NAMALWA (cell line): ENCODE measurements around the gene IP6K1.
A peak's percentile ranks its signal among the peaks of the same experiment; 100 is the strongest.
"Not testable (repeated sequence)": the region's sequence is repeated elsewhere in the genome, so short reads cannot be mapped to it uniquely, and the experiment has no call there.

ENCODE experiments used
- DNase-seq: peaks from one replicate; pipeline ENCODE4 v3.0.0-alpha.2; 2015; ENCODE audit warnings: low spot score

The IP6K1 gene

GRCh38 chr3:49688338-49689045, 97.8 kb downstream of the IP6K1 start:
- peak; percentile 24 for DNase-seq

- not testable (repeated sequence) for DNase-seq
Observed at GRCh38 chr3:49687424-49687795, 98.9 kb downstream of the IP6K1 start.

GRCh38 chr3:49686769-49687423, 99.4 kb downstream of the IP6K1 start:
- DNase-seq = not testable (repeated sequence)

GRCh38 chr3:49686346-49686745, 100.0 kb downstream of the IP6K1 start:
- DNase-seq = not testable (repeated sequence)

GRCh38 chr3:49685846-49686245, 100.5 kb downstream of the IP6K1 start:
- DNase-seq = not testable (repeated sequence)

- DNase-seq = not testable (repeated sequence)
Observed at GRCh38 chr3:49685103-49685502, 101.2 kb downstream of the IP6K1 start.

- DNase-seq = not testable (repeated sequence)
Observed at GRCh38 chr3:49684453-49684852, 101.9 kb downstream of the IP6K1 start.

GRCh38 chr3:49683162-49683561, 103.2 kb downstream of the IP6K1 start:
- DNase-seq = no peak

- no peak for DNase-seq
Observed at GRCh38 chr3:49681543-49681942, 104.8 kb downstream of the IP6K1 start.

- no peak for DNase-seq
Observed at GRCh38 chr3:49681232-49681522, 105.2 kb downstream of the IP6K1 start.

- no peak for DNase-seq
Observed at GRCh38 chr3:49680493-49681231, 105.7 kb downstream of the IP6K1 start.

GRCh38 chr3:49675912-49676311, 110.4 kb downstream of the IP6K1 start:
- DNase-seq = no peak

GRCh38 chr3:49674497-49674983, 111.8 kb downstream of the IP6K1 start:
- no peak for DNase-seq
